ENCODE results near the gene FAM193B. TPM values are rescaled to one million over a fixed set of nuclear protein-coding genes. Genes with fewer than 3 reads are reported as not detected.

FAM193B gene
- total RNA-seq, 3 donors from 2014 or later, result 35.4 to 81.5 (median 77.0) TPM

- peak overlapping the region; percentile 67 to 75 (median 74) for H3K4me3 ChIP-seq
- no peak for DNase-seq (ENCODE audit: low spot score in 2 of 2)
- intact Hi-C loops (cut with DNase I; ENCODE audit: low total_unique reads), result no loop called here
- peak overlapping the region; percentile 85 to 94 for H3K27ac ChIP-seq
- TF ChIP-seq POLR2A (IDR thresholded peaks at IDR 0.05) (no peak), POLR2AphosphoS5 (IDR thresholded peaks at IDR 0.05) (no peak), CTCF (IDR thresholded peaks at IDR 0.05) (peak in 1 of 3 donors; percentile 3)
- H3K9me3 ChIP-seq, result no peaks in the 10 kb centered on the region
- H3K27me3 ChIP-seq, result no peaks in the 10 kb centered on the region
- no peaks in the 10 kb centered on the region for H3K36me3 ChIP-seq
- peaks cover 0 to 13% of the 10 kb centered on the region in 2 donors for H3K4me1 ChIP-seq
Measured at GRCh38 chr5:177498013-177498787, 56.2 kb downstream of the FAM193B start.

- TF ChIP-seq POLR2AphosphoS5 (IDR thresholded peaks at IDR 0.05) (peak; percentile 54 to 85 (median 70)), CTCF (IDR thresholded peaks at IDR 0.05) (peak in 1 of 3 donors; percentile 4), POLR2A (IDR thresholded peaks at IDR 0.05) (peak; percentile 37)
- peak within 1 kb of the TSS; percentile 67 to 75 (median 74) for H3K4me3 ChIP-seq
- no peaks in the 10 kb centered on the region for H3K9me3 ChIP-seq
- no peaks in the 10 kb centered on the region for H3K27me3 ChIP-seq
- H3K4me1 ChIP-seq, result peaks cover 0 to 16% of the 10 kb centered on the region in 2 donors
- no peaks in the 10 kb centered on the region for H3K36me3 ChIP-seq
- H3K27ac ChIP-seq, result peak within 1 kb of the TSS; percentile 85 to 94
- DNase-seq (ENCODE audit: low spot score in 2 of 2), result peak; percentile 93 to 95
- intact Hi-C loops (cut with DNase I; ENCODE audit: low total_unique reads), result no loop called here
Measured at GRCh38 chr5:177497292-177498012, 56.9 kb downstream of the FAM193B start, which contains the start of gene PDLIM7. TSS of gene PDLIM7 (minus strand) at chr5:177497604. CDS start at chr5:177496512, 1,092 bp downstream.

GRCh38 chr5:177496727-177497291 is 57.6 kb downstream of the FAM193B start:
- H3K9me3 ChIP-seq, result no peaks in the 10 kb centered on the region
- peak in 1 of 2 donors; percentile 82 for DNase-seq (ENCODE audit: low spot score in 2 of 2)
- intact Hi-C loops (cut with DNase I; ENCODE audit: low total_unique reads), result no loop called here
- no peaks in the 10 kb centered on the region for H3K36me3 ChIP-seq
- peak overlapping the region; percentile 85 to 94 for H3K27ac ChIP-seq
- TF ChIP-seq POLR2AphosphoS5 (IDR thresholded peaks at IDR 0.05), result peak in 1 of 3 donors; percentile 9
- no peak for TF ChIP-seq POLR2A (IDR thresholded peaks at IDR 0.05)
- peak overlapping the region; percentile 67 to 75 (median 74) for H3K4me3 ChIP-seq
- no peaks in the 10 kb centered on the region for H3K27me3 ChIP-seq
- H3K4me1 ChIP-seq, result peaks cover 0 to 16% of the 10 kb centered on the region in 2 donors

- Histone ChIP-seq H3K4me1 (peaks cover 0 to 16% of the 10 kb centered on the region in 2 donors), H3K36me3 (no peaks in the 10 kb centered on the region), H3K9me3 (no peaks in the 10 kb centered on the region), H3K27ac (peak overlapping the region; percentile 85 to 94), H3K4me3 (peak overlapping the region; percentile 67 to 75 (median 74)), H3K27me3 (no peaks in the 10 kb centered on the region)
- TF ChIP-seq POLR2A (IDR thresholded peaks at IDR 0.05) (no peak), CTCF (IDR thresholded peaks at IDR 0.05) (peak in 2 of 3 donors; percentile 26 to 43), POLR2AphosphoS5 (IDR thresholded peaks at IDR 0.05) (no peak)
- no peak for DNase-seq (ENCODE audit: low spot score in 2 of 2)
- intact Hi-C loops (cut with DNase I; ENCODE audit: low total_unique reads), result no loop called here
Measured at GRCh38 chr5:177496070-177496726, 58.2 kb downstream of the FAM193B start.
